ENCODE measurements around the gene ACSF2.

The ACSF2 gene

DNA sequence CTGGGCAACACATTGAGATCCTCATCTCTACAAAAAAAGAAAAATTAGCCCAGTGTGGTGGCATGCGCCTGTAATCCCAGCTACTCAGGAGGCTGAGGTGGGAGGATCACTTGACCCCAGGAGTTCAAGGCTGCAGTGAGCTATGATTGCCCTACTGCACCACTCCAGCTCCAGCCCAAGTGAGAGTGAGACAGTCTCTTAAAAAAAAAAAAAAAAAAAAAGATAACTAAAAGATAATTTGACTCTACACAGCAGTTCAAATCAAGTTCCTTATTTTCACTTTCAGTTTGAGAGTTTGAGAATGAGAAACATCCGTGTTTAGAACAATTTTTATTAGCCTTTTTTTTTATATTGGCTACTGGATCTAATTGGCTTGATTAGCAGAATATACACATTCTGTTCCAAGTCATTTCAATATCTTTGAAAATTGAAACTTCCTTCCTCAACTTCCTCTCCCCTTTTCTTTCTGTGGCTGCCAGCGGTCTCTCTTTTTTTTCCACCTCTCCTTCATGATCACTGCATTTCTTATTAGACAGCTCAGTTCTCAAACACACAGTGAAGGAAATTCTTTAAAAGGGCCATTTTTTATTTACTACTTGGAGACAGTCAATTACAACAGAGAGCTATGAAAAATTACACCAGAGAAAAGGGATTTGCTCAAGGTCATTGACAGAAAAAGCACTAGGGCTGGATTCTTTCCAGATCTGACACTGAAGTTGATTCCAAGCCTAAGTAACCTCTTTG, 4.5 kb upstream of the ACSF2 start:
- Mint-ChIP-seq H3K9me3 (peaks cover 26% of the 10 kb centered on the region), H3K4me1 (peaks cover 25% of the 10 kb centered on the region), H3K27ac (no peak overlapping the region), H3K36me3 (ENCODE audit: low read depth) (peaks cover 6% of the 10 kb centered on the region), H3K27me3 (ENCODE audit: low read depth, poor library complexity) (peaks cover 20% of the 10 kb centered on the region), H3K4me3 (no peak overlapping the region)
- DNase-seq: no peak
- TF ChIP-seq, protein P1, sequence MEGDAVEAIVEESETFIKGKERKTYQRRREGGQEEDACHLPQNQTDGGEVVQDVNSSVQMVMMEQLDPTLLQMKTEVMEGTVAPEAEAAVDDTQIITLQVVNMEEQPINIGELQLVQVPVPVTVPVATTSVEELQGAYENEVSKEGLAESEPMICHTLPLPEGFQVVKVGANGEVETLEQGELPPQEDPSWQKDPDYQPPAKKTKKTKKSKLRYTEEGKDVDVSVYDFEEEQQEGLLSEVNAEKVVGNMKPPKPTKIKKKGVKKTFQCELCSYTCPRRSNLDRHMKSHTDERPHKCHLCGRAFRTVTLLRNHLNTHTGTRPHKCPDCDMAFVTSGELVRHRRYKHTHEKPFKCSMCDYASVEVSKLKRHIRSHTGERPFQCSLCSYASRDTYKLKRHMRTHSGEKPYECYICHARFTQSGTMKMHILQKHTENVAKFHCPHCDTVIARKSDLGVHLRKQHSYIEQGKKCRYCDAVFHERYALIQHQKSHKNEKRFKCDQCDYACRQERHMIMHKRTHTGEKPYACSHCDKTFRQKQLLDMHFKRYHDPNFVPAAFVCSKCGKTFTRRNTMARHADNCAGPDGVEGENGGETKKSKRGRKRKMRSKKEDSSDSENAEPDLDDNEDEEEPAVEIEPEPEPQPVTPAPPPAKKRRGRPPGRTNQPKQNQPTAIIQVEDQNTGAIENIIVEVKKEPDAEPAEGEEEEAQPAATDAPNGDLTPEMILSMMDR (IDR thresholded peaks at IDR 0.05): no peak

DNA sequence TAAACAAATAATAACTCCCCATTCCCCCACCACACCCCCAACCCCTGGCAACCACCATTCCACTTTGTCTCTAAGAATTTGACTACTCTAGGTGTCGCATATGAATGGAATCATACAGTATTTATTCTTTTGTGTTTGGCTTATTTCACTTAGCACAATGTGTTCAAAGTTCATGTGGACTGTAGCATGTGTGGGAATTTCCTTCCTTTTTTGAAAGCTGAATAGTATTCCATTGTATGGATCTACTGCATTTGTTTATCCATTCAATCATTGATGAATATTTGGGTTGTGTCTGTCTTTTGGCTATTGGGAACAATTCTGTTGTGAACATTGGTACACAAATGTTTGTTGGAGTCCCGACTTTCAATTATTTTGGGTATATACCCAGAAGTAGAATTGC, 3.3 kb upstream of the ACSF2 start:
- Mint-ChIP-seq H3K9me3 (peaks cover 26% of the 10 kb centered on the region), H3K27ac (no peak overlapping the region), H3K4me3 (no peak overlapping the region), H3K36me3 (ENCODE audit: low read depth) (peaks cover 6% of the 10 kb centered on the region), H3K27me3 (ENCODE audit: low read depth, poor library complexity) (peaks cover 16% of the 10 kb centered on the region), H3K4me1 (peaks cover 38% of the 10 kb centered on the region)
- DNase-seq: no peak
- TF ChIP-seq, protein P1 (IDR thresholded peaks at IDR 0.05): no peak

DNA sequence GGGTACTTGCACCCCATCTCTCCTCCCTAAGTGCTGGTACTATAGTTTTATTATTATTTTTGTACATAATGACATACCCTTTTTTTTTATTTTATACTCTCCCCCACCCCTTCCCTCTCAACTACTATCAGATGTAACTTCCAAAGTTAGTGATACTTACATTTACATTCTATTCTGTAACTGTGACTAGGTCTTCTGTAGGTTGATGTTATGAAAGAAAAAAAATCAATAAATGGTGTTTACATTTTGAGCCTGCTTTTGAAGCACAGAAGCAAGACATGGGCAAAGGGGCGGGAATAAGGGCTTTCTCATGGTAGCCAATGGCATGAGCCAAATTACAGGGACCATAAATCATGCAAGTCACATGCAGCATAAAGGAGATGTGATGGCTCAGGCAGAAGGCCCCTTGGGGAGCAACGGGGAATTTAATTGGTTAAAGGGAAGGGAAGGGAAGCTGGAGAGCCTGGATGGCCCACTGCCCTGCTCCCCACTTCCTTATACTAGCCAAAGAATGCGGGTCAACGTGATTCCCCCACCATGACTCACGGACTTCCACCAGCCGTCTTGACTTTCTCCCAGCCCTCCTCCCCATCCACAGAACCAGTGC, 2.4 kb upstream of the ACSF2 start:
- no peak for DNase-seq
- no peak overlapping the region for H3K27ac Mint-ChIP-seq
- peaks cover 43% of the 10 kb centered on the region for H3K4me1 Mint-ChIP-seq
- H3K36me3 Mint-ChIP-seq (ENCODE audit: low read depth): peaks cover 6% of the 10 kb centered on the region
- peaks cover 16% of the 10 kb centered on the region for H3K27me3 Mint-ChIP-seq (ENCODE audit: low read depth, poor library complexity)
- TF ChIP-seq, protein P1 (IDR thresholded peaks at IDR 0.05): no peak
- H3K4me3 Mint-ChIP-seq: no peak overlapping the region
- peaks cover 25% of the 10 kb centered on the region for H3K9me3 Mint-ChIP-seq

DNA sequence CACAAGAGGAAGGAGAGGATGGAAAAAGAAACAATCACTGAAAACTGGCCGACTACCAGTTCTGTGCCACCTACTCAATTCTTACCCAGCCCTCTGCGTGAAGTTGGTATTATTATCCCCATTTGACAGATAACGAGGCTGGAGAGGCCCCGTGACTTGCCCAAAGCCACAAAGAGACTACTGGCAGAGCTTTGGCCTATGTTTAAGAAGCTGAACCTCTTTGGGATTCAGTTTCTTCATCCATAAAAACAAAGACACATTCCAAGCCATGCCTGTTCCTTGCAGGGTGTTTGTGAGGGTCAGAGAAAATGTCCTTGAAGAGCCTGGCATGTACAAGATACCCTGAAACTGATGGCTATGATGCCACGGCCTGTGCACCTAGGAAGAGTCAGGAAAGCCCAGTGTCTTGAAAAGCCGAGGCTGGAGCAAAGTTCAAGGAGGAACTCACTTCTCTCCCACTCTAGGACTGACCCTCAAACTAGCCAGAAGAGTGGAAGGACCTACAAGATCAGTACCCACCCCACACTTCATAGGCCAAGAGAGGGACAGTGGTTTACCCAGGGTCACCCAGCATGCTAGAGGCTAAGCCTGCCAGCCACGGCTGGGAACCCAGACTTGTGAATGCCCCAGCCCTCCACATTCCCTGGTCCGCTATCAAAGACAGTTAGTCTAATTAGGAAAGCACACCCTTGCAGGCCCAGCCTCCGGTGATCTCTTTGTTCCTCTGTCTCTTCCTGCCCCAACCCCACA, 1.6 kb upstream of the ACSF2 start:
- Mint-ChIP-seq H3K27ac (no peak overlapping the region), H3K9me3 (peaks cover 17% of the 10 kb centered on the region), H3K27me3 (ENCODE audit: low read depth, poor library complexity) (peaks cover 20% of the 10 kb centered on the region), H3K36me3 (ENCODE audit: low read depth) (peaks cover 1% of the 10 kb centered on the region), H3K4me3 (no peak overlapping the region), H3K4me1 (peaks cover 50% of the 10 kb centered on the region)
- TF ChIP-seq, protein P1 (IDR thresholded peaks at IDR 0.05): no peak
- DNase-seq: no peak

DNA sequence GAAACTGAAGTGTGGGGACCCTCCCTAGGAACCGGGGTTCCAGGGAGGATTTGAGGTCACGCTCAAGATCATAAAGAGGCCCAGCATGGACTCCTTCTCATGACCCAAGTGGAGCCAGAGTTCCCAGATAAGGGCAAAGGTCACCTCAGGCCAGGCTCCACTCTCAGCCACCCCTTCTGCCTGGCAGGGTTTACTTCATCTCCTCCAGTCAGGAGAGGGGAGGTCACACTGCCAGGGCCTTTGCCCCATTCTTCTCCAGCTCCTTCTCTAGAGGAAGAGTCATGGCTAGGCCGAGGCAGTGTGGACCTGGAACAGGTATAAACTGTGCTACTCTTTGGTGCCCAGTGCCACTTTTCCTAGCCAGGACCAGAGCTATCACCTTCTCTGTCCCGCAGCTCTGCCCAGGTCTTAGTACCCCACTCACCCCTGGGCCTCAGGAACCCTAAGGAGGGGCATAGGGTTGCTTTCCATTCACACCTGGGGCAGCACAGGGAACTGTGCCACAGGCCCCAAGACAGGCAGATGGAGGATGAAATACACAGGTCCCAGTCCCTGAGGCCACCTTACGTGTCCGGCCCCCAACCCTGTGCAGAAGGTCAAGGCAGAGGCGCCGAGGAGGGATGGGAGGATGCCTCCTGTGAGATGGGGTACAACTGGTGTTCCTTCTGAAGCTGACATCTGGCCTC, 879 bp upstream of the ACSF2 start:
- Mint-ChIP-seq H3K27me3 (ENCODE audit: low read depth, poor library complexity) (peaks cover 22% of the 10 kb centered on the region), H3K4me1 (peaks cover 58% of the 10 kb centered on the region), H3K9me3 (peaks cover 10% of the 10 kb centered on the region), H3K4me3 (peak overlapping the region; percentile 82), H3K27ac (no peak overlapping the region), H3K36me3 (ENCODE audit: low read depth) (no peaks in the 10 kb centered on the region)
- DNase-seq: no peak
- TF ChIP-seq, protein P1 (IDR thresholded peaks at IDR 0.05): no peak
